ENCODE results near the gene LSS.
"Not testable (repeated sequence)": the region's sequence is repeated elsewhere in the genome, so short reads cannot be mapped to it uniquely, and the experiment has no call there.

The LSS gene

DNA sequence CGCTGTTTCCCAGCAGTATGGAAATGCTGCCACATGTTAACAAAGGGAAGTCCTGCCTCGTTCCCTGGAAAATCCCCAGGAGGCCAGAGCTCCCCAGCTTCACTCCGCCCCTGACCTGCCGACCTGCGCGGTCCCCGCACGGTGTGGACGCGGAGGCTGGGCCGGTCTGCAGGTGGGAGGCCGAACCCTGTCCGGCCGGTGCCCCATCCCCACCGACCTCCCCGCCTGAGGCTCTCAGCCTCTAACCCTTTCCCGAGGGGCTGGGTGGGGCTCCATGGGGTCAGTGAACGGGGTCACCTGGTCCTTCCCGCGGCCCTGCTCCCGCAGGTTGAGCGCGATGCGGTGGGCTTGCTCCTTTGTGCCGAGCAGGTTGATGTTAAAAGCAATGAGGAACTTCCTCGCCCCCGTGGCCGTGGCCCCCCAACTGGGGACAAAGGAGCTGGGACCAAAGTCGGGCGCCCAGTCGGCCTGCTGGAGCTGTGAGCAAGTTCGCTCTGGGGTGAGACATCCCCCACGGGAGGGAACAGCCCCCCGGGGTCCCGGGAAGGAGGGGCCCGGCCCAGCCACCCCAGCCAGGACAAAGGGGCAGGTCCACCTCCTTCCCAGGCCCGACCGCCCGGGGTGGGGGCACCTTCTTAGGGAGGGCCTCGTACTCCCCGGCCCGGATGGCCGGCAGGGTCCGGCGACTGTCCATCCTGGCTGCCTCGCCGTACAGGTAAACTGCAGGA lies 77.1 kb downstream of the LSS start:
- DNase-seq: no peak

DNA sequence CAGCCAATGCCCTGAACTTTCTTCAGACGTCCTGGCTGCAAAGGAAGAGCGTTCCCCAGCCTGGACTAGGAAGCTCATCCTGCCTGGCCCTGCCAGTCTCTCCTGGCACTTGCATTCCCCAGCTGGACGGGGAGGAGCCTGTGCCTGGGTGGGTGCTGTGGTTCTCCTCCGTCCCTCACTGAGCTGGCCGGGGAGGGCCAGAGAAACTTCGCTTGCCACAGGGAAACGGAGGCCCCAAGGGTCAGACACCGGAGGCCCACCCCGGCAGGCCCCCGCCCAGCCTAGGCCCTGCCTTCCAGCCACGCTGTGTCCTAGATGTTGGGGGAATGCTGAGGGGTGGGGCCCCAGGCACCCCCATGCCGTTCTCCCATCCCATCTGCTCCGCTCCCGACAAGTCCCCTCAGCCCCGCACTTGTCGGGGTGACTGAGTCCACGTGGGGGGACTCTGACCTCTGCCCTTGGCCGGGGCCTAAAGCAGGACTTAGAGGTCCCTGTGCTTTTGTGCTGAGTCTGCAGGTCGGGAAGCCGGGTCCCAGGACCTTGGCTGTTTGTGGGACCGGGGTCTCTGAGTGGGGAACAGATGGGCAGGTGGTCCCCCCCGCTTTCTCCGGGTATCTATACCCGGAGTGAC lies 78.0 kb downstream of the LSS start:
- no peak for DNase-seq

DNA sequence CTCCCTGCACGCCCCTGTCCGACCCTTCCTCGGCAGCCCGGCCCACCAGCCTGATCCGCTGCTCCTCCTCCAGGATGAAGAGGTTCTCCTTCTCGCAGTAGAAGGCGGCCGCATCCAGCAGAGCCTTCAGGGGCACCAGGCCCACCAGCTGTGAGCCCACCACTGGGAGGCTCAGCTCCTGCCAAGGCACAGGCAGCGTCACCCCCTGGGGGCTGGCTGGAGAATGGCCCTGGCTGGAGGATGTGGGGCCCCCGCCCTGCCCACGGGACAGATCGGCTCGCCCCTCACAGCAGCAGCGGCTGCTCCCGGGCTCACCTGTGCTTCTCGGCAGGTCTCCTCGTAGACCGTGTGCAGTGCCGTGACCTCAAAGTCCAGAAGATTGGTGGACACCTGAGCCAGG lies 78.5 kb downstream of the LSS start:
- no peak for DNase-seq

DNA sequence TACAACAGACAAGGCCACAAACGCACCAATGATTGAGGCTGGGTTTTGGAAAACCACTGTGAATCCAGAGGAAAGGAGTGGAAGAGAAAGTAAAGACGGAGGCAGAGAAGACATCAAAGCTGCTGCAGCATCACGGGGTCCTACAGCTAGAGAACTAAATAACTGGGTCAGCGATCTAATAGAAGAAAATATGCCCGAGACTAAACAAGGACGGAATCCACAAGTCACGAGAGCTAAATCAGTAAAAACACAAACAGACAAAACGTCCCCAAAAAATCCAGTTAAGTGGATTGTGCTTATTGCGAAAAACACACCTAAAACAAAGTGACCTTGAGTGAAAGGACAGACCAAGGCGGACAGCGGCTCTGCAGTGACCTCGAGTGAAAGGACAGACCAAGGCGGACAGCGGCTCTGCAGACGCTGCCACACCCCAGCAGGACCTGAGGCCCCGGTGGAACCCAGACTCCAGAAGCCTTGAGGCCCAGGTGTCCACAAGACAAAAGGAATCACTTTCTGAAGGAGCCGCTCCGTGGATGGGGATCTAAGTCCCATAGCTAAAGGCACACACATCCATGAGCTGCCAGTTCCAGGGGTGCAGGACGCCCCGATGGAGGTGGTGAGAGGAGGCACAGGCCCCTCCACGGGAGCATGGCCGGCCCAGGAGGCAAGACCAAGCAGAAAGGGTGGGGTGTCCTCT lies 79.2 kb downstream of the LSS start:
- DNase-seq: no peak

DNA sequence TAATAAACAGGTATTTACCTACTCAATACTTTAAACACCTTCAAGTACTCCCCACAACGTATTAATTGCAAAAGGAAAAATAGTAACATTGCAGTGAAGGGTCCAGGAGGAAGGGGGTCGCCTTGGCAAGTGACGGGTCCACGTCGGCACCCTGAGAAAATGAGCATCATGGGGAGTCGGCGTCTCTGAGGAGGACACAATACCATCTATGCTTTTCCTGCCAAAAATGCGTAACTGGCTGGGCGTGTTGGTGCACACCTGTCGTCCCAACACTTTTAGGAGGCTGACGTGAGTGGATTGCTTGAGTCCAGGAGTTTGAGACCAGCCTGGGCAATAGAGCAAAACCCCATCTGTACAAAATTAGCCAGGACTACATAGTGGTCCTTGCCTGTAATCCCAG lies 80.5 kb downstream of the LSS start:
- no peak for DNase-seq

DNA sequence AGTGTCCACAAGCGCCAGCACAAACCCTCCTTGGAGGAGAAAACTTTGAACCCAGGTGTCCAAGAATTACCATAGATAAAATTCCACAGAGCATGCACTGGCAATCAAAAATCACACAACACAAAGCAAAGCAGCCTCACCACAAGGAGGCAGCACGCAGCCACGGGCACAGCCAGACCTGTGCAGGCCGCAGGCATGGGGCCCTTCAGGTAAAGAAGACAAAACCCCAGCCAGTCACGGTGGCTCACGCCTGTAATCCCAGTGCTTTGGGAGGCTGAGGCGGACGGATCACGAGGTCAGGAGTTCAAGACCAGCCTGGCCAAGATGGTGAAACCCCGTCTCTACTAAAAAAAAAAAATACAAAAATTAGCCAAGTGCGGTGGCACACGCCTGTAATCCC lies 81.1 kb downstream of the LSS start:
- DNase-seq: not testable (repeated sequence)

DNA sequence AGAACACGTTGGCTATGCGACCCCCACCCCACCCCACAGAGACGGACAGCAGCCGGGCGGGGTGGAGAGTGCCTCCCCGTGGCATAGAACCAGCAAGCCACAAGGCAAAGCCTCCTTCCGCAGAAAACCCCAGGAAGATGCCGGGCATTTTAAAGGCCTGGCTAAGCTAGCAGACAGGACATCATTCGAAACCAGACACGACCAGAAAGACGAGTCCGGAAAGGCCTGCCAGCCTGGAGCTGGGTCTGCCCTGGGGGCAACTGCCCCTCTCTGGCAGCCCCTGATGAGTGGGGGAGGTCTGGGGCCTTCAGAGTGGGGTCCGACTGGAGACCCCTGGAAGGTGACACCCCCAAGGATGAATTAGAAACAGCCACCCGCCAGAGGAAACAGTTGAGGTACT lies 81.7 kb downstream of the LSS start:
- DNase-seq: no peak

DNA sequence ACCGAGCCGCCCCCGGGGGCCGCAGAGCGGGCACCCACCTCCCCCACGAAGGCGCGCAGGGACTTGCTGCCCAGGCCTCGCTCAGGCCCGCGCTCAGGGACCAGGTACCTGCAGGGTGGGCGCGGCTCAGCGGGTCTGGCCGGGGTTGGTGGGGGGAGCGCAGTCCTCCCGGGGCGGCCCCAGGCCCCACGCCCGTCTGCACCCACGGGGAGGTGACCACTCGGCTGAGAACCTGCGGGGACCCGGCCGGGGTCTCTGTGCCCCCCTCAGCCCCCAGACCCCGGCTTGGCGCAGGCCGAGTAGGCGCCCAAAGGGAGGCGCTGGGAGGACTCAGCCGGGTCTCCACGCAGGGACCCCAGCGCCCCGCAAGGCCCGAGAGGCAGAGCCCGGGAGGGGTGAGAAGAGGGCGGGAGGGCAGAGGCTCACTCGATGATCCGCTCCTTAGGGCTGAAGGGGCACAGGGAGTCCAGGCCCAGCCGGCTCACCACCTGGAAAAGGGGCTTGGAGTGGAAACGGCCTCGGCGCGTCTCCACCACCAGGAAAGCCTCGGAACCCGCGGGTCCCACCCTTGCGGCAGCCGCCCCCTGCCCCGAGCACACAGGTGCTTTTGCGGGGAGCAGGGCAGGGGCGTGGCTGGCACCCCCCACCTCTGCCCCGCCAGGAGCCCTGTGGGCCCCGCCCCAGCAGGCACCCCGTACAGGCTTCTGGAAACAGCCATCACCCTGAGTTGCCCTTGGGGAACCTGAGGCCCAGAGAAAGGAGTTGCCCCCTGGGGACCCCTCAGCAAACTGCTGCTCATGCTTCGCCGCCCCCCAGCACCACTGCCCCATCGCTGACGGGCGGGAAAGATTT lies 82.5 kb downstream of the LSS start:
- no peak for DNase-seq

DNA sequence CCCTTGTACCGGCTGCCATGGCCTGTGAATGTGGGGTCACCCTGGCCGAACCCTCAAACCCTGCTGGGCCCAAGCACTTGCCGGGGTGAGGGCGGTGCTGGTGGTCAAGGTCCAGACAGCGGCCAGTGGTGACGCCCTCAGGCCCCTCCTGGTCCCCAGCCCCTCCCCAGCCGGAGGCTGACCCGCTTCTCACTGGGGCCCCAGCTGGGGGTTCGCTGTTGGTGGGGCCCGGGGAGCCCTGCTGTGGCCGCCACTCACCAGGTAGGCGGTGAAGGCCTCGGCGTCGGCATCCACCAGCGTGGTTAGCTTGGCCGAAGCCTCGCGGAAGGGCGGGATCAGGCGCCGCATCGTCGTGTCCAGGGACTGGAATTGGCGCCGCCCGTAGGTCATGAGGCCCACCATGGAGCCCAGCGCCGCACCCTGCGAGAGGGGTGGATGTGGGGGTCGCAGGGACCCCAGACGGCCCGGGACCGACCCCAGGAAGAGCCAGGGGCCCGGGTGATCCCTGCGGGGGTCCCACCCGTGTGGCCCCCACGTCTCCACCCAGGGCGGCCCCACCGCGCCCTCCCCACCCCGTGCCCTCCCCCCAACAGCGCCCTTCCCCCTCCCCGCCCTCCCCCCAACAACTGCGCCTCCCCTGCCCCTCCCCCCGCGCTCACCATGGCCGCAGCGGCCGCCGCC lies 83.3 kb downstream of the LSS start:
- no peak for DNase-seq

DNA sequence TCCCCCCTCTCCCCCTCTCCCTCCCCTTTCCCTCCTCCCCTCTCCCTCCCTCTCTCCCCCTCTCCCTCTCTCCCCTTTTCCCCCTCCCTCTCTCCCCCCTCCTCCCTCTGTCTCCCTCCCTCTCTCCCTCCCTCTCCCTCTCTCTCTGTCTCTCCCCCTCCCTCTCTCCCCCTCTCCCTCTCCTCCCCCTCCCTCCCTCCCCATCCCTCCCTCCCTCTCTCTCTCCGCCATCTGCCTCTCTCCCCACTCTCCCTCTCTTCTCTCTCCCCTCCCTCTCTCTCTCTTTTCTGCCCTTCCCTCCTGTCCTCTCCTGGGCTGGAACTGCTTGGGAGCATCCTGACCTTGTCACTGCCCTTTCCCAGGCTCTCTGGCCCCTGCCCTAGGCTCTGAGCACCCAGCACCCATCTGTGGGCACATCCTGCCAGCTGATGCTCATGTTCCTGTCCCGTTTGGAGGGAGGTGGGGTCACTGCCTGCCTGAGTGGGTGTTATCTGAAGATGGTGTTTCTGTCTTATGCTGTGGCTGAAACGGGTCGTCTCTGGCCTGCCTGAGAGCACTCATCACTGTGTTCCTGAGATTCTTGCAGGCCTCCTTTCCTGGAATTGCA lies 84.0 kb downstream of the LSS start:
- no peak for DNase-seq

DNA sequence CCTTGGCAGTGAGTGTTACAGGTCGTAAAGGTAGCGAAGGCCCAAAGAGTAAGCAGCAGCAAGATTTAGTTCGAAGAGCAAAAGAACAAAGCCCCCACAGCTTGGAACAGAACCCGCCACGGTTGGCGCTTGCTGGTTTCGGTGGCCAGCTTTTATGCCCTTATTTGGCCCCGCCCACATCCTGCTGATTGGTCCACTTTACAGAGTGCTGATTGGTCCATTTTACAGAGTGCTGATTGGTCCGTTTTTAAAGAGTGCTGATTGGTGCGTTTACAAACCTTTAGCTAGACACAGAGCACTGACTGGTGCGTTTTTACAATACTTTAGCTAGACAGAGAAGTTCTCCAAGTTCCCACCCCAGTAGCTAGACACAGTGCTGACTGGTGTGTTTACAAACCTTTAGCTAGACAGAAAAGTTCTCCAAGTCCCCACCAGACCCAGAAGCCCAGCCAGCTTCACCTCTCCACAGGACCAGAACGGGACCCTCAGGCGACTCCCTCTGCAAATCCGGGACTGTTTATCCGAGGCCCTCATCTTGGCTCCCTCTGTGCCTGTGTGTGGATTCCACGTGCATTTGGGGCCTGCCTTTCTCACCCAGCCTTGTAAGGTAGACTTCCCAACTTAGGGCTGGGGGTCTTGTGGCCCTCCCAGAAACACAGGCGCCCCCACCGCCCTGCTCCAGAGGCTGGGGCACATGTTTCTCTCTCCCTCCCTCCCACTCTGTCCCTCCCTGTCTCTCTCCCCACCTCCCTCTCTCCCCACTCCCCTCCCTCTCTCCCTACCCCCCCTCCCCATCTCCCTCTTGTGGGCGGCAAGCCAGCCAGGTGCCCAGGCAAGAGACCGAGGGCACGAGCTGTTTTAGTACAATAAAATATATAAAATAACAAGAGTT lies 85.7 kb downstream of the LSS start:
- DNase-seq: no peak

DNA sequence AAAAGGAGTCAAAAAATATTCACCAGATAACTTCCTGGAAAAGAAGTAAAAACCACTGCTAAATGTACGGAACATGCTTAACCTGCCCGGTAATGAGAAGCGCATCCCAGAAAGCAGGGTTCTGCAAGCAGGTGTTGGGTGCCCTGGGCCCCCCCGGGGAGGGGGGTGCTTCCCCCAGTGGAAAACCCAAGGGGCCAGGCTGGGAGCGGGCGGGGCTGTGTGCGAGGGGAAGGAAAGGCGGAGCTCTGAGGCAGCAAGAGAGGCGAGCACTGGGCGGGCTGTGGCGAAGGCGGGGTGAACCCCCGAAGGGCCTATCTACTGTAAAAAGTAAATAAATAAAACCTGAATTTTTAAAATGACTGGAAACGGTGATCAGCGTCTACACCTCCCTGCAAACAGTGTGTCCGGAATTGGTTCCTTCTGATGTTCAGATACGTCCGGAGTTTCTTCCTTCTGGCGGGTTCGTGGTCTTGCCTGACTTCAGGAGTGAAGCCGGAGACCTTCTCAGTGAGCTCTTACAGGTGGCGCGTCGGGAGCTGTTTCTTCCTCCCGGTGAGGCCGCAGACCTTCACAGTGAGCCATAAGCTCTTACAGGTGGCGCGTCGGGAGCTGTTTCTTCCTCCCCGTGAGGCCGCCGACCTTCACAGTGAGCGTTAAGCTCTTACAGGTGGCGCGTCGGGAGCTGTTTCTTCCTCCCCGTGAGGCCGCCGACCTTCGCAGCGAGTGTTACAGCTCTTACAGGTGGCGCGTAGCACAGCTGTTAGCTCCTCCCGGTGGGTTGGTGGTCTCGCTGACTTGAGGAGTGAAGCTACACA lies 86.6 kb downstream of the LSS start:
- no peak for DNase-seq

DNA sequence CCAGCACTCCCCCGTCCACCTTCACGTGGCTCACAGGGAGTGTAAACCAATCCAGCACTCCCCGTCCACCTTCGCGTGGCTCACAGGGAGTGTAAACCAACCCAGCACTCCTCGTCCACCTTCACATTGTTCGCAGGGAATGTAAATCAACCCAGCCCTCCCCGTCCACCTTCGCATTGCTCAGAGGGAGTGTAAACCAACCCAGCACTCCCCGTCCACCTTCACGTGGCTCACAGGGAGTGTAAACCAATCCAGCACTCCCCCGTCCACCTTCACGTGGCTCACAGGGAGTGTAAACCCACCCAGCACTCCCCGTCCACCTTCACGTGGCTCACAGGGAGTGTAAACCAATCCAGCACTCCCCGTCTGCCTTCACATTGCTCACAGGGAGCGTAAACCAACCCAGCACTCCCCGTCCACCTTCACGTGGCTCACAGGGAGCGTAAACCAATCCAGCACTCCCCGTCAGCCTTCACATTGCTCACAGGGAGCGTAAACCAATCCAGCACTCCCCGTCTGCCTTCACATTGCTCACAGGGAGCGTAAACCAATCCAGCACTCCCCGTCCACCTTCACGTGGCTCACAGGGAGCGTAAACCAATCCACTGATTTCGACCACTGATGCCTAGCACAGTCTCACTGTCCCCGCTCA lies 88.1 kb downstream of the LSS start:
- not testable (repeated sequence) for DNase-seq

DNA sequence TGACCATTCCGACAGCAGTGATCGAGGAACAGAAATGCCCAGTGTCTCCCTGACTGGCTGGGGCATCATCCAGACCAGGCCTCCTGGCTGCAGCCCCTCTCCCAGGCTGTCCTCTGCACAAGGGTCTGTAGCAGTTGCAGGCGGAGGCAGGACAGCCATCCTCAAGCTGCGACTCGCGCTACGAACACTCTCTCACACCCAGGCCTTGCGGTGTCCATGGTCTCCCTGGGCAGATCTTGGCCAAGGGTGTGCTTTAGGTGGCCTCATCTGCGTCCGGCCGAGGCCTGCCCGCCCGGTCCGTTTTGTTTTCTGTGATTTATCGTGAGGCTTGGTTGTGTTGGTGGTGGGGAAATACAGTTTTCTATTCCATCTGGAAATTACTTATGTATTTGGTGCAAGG lies 88.9 kb downstream of the LSS start:
- DNase-seq: no peak

DNA sequence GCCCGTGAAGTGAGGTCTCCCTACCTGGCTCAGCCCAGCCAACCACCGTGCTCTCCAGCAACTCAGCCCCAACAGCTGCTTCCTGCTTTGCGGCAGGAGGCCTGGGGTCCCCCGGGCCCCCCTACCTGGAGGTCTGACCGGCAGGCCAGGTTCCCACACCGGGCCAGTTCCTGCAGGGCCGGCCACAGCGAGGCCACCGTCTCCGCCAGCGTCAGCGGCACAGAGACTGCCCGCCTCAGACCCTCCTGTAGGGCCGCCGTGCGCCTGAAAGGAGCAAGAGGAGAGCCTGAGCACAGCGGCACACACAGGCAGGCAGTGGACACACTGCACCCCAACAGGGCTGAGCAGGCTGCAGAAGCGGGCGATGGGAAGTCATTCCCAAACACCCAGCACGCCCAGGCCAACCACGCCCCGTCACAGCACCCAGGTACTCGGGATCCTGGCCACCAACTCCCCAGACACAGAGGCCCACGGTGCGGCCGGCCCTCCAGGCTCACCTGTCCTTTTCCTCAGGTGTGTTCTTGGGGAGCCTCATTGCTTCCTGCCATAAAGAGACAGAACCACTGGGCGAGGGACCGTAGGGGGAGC lies 90.1 kb downstream of the LSS start:
- DNase-seq: no peak
